HG02981 (cell line): ENCODE data around the gene NT5C3A.
A peak's percentile ranks its signal among the peaks of the same experiment; 100 is the strongest.

Experiments used
- ATAC-seq: cut with Tn5 transposase; IDR thresholded peaks from one replicate; pipeline ENCODE4 v1.9.1; 2021; ENCODE audit warnings: mild to moderate bottlenecking, moderate library complexity; ENCODE audit not compliant: unreplicated experiment

The NT5C3A gene

DNA sequence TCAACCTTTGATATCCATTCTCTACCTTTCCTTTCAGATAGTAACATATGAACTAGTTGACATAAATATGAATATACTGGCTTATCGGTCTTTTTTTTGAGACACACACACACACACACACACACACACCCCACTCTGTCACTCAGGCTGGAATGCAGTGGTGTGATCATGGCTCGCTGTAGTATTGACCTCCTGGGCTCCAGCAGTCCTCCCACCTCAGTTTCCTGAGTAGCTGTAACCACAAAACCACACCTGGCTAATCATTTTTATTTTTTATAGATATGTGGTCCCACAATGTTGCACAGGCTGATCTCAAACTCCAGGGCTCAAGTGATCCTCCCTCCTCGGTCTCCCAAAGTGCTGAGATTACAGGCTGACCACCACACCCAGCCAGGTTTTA, 14.2 kb upstream of the NT5C3A start:
- peak; percentile 83 for ATAC-seq

DNA sequence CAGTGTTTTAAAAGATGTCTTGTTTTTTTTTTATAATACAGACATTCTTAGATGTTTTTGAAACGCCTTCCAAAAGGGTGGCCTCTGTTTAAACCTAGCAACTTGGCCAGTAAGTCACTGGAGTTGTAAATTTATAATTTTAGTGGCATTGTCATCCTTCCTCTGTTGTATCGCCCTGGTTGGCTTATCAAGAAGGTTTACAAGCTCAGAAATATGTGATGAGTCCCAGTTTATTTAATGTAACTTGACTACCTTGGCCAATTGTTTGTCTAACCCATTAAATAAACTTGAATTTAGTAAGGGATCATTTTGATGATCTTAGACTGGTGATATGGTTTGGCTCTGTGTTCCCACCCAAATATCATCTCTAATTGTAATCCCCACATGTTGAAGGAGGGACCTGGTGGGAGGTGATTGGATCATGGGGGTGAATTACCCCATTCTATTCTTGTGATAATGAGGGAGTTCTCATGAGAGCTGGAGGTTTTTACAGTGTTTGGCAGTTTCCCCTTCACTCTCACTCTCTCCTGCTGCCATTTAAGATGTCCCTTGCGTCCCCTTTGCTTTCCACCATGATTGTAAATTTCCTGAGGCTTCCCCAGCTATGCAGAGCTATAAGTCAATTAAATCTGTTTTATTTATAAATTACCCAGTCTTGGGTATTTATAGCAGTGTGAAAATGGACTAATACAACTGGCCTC, 13.4 kb upstream of the NT5C3A start:
- ATAC-seq, result no peak

DNA sequence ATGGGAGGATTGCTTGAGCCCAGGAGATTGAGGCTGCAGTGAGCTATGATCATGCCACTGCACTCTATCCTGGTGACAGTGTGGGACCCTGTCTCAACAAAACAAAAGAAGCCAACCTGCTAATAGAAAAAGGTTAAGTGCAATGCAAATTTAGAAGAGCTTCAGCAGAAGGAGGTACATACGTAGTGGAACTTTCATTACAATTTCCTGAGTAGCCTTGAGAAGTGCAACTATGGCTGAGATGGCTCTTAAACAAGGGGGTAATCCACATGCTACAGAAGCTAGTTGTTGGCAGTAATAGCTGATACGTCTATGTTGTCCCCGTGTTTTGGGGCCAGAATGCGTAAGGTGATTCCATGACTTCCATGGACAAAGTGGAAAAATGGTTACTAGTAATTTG, 10.7 kb upstream of the NT5C3A start:
- no peak for ATAC-seq

DNA sequence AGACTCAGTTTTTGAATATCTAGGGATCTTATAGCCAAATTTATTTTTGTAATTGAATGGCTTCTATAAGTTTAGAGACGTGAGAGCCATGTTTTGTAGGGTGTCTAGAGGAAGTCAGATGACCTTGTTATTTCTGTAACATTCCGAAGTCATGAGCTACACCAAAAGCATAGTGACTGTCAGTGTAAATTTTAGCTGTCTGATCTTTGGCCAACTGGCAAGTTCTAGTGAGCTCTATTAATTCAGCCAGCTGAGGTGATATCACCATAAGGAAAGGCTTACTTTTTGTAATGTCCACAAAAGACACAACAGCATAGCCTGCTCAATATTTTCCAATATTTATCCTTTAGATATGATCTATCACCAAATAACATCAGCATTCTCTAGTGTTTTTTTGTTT, 9.9 kb upstream of the NT5C3A start:
- ATAC-seq, result no peak

DNA sequence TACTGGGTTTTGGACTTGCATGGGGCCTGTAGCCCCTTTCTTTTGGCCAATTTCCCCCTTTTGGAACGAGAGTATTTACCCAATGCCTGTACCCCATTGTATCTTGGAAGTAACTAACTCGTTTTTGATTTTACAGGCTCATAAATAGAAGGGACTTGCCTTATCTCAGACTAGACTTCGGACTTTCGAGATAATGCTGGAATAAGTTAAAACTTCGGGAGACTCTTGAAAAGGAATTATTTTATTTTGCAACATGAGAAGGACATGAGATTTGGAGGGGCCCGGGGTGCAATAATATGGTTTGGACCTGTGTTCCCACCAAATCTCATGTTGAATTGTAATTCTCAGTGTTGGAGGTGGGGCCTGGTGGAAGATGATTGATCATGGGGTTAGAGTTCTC, 8.3 kb upstream of the NT5C3A start:
- no peak for ATAC-seq

DNA sequence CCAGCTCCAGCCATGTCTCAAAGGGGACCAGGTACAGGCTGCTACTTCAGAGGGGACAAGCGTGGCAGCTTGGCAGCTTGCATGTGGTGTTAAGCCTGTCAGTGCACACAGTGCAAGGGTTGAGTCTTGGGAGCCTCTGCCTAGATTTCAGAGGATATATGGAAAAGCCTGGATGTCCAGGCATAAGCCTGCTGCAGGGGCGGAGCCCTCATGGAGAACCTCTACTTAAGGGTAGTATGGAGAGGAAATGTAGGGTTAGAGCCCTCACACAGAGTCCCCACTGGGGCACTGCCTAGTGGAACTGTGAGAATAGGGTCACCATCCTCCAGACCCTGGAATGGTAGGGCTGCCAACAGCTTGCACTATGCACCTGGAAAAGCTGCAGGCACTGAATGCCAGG, 7.7 kb upstream of the NT5C3A start:
- no peak for ATAC-seq

DNA sequence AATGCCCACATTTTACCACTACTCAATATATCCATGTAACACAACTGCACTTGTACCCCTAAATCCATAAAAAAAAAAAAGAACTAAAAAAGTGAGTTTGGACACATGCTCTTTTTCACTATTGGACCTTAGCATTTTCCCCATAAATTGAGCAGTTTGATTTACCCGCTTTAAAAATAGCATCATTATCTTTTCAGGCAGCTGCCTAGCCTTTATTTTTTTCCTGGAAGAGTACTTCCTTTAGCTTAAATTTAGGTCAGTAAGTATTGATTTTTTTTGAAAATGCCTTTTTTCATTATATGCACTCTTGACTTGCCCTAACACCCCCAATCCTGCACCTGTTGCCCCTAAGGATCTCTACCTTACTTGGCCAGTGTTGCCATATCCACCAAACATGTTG, 5.3 kb upstream of the NT5C3A start:
- ATAC-seq, result no peak

DNA sequence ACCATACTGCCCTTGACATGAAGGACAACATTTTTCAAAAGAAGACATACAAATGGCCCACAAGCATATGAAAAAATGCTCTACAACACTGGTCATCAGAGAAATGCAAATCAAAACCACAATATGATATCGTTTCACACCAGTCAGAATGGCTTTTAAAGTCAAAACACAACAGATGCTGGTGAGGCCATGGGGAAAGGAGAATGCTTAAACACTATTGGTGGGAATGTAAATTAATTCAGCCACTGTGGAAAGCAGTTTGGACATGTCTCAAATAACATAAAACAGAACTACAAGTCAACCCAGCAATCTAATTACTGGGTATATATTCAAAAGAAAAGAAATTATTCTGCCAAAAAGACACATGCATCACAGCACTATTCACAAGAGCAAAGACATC, 4.2 kb upstream of the NT5C3A start:
- no peak for ATAC-seq

DNA sequence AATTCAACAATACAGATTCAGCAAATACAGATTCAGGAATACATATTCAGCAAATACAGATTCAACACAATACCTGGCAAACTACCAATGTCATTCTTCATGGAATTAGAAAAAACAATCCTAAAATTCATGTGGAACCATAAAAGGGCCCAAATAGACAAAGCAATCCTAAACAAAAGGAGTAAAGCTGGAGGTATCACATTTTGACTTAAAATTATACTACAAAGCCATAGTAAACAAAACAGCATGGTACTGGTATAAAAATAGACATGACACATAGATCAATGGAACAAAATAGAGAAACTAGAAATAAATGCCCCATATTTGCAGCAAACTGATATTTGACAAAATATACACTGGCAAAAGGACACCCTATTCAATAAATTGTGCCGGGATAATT, 3.4 kb upstream of the NT5C3A start:
- no peak for ATAC-seq

DNA sequence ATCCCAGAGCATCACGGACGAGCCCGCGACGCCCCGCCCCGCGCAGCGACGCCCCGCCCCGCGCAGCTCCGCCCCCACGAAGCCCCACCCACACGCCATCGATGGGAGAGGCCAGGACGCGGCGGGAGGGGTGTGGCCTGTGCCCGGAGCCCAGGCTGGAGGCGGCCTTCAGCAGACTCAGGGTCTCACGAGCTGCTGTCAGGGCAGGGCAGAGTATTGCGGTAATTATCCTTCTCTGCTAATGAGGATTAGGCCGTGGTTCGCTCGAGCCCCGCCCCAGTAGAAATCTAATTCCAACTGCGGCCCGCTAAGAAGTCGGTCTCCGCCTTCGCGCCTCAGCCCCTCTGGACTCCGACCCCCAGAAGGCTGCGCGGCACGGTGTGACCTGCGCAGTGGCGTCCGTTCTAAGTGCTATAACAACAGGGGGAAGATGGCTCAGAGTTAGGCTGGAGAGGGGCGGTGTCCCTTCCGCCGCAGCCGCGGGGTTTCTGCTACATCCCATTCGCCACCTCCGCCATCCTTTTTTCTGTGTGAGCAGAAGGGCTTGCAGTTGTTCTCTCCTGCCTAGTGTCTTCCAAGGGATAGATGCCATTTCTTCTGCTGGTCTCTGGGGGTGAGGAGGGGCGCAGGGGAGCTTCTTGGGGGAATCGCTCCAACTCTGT, 337 bp upstream of the NT5C3A start:
- peak; percentile 93 for ATAC-seq

DNA sequence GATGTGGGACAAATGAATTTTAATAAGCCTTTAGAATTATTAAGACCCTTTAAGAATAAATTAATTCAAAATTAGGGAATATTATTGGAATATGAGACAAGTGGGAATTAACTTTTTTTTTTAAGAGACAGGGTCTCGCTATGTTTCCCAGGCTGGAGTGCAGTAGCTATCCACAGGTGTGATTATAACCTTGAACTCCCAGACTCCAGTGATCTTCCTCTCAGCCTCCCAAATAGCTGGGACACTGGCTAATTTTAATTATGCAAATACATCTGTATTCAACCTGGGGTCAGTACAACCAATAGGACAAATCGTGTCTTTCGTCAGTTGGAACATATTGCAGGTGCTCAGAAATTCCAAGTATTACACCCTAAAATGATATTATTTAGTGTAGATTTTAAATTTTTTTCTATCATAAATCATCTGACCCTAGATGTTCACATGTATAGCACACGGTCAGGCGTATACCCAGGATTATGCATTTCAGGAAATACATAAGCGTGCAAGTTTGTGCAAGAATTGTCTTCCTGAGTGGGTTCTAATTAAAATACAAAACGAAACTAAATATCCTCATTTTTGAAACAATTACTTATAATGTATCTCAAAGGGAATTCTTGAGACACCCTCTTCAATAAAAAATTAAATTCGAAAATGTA, 1.2 kb downstream of the NT5C3A start:
- no peak for ATAC-seq

DNA sequence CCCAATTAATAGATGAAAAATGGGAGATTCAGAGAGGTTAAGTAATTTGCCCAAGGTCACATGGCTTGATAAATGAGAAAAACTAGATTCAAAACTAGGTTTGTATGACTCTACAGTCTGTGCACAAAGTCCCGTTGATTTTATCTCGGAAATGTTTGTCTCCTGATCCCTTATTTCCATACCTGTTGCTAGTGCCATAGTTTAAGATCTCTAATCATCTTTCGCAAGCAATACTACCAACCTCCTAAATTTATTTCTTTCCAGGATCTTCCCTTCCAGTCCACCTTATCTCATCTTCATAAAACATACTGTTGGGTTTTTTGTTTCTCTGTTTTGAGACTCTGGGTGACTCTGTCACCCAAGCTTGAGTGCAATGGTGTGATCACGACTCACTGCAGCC, 2.9 kb downstream of the NT5C3A start:
- ATAC-seq, result no peak

DNA sequence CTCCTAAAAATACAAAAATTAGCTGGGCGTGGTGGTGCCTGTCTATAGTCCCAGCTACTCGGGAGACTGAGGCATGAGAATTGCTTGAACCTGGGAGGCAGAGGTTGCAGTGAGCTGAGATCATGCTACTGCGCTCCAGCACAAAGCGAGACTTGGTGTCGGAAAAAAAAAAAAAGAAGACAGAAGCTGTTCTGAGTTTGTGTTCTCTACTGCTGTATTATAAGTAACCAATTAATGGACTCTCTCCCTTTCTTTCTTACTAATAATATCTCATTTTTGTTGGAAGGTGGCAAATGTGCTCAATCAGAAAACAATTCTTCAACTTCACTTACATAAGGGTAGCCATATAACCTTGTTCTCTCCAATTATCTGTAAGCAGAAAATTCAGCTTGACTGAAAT, 7.4 kb downstream of the NT5C3A start:
- ATAC-seq, result no peak

DNA sequence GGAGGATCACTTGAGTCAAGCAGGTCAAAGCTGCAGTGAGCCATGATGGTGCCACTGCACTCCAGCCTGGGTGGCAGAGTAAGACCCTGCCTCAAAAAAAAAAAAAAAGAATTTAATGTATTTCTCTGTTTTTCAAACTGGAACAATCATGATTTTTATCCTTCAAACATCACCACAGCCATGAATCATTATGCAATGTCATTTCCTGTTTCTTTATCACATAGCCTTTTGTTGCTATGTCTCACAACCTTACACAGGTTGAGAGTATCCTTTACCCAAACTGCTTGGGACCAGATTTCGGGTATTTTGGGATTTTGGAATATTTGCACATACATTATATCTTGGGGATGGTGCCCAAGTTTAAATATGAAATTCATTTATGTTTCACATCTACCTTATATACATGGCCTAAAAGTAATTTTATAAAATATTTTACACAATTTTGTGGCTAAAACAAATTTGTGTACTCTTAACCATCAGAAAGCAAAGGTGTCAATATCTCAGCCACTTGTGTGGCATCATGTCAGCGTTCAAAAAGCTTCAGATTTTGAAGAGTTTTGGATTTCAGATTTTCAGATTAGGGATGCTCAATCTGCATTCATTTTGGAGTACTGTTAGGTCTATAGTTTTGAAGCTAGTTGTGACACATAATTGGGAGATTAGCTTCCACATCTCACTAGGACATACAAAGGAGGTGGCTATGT, 8.2 kb downstream of the NT5C3A start:
- peak; percentile 51 for ATAC-seq

DNA sequence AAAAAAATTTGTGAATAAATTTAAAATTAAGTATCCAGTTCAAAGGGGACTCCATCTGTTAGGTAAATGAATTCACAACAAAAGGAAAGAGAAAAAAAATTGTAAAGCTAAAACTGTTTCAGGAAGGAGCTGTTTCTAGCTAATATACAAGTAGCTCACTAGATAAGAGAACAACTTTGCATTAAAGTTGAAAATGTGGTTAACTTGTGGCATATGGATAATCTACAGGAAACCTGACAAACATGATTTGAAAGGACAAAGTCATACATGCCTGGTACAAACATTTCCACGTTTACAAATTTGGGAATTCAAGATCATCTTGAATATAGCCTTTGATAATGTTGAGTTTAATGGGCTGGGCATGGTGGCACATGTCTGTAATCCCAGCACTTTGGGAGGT, 8.9 kb downstream of the NT5C3A start:
- ATAC-seq, result no peak

DNA sequence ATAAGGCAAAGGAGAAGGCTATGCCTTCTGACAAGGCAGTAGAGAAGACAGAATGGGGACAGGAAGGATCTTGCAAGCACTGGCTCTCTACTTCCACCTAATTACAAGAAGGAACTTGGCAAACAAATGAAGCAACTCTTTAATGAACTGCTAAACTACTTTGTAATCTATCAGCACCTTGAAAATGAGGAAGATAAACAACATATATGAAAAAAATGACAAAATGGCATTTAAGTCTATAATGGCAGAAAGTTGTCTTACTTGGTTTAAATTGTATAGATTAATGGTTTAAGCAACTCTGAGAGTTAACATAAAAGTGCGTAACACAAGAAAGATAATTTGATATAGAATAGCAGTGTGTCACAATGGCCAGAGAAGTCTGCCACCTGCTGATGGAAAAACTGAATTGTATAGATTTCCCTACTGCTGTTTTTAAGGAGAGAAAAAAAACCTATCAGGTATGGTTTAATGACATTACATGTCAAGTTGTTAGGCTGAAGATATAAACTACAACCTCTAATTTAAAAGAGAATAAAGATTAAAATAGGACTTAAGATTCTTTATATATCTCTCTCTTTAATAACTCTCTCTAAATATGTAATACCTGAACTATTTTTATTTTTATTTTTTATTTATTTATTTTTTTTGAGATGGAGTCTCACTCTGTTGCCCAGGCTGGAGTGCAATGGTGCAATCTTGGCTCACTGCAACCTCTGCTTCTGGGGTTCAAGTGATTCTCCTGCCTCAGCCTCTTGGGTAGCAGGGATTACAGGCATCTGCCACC, 11.8 kb downstream of the NT5C3A start:
- ATAC-seq, result peak; percentile 45

DNA sequence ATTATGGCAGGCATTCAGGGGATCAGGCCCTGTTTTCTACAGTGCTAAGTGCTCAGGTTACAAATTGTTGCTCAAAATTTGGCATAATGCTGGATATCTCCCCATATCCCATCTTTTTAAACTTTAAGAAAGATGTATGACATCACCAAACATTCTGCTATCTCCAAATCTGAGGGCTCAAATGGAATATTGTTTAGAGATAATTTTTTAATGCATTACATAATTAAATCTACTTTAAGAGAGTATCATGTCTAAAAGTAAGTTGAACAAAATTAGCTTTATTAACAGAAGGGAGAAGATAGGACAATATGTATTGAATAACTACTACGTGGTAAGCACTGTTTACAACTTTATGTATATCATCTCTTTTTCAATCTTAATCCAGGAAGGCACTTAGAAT, 13.9 kb downstream of the NT5C3A start:
- no peak for ATAC-seq

DNA sequence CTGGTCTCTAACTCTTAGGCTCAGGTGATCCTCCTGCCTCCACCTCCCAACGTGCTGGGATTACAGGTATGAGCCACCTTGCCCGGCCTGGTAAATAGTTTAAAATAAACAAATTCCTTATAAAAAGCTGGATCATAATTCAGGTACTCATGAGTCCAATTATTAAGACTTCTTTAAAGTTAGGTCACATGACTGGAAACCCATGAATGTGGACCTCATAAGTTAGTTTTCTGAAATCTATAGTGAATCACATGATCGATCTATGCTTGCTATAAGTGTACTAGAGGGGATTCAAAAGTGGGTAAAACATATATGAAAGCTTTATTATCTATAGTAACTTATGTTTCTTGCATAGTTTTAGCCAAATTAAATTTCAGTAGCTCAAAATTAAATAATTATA, 14.3 kb downstream of the NT5C3A start:
- ATAC-seq, result no peak

DNA sequence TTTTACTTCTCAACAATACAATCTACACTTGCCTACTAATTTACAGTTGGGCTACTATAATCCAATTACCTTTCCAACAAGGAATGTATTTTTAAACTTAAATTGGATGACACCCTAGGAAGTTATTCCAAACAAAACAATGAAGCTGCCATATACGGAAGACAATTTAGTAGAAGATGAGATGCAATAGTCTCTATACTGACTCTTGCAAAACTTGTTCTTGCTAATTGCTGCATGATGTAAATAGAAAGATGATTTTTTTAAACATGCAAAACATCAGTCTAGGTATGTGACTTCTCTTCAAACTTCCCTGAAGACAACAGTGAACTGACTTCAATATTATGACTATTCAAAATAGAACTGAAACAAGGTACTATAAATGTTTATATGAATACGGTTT, 17.6 kb downstream of the NT5C3A start:
- ATAC-seq, result peak; percentile 37

DNA sequence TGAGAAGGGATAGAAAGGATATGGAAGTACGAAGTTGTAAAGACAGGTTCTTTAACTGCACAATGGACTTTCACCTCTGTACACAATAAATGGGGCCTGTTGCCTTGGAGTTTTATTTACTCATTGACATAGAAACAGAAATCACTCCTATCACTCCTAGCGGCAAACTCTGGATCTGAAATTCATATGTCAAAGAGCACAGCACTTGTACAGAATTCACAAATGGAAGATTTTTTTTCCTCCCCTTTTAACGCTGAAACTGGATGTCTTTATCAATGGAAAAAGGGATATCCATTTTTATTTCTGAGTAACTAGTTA, 18.2 kb downstream of the NT5C3A start:
- no peak for ATAC-seq
